ENCODE measurements around the gene ZNF254. TPM values are rescaled to one million over a fixed set of nuclear protein-coding genes. Genes with fewer than 3 reads are reported as not detected.

Gene ZNF254
- total and polyA plus RNA-seq, 9 of the 15 experiments (the other 6 are each of a cell fraction or from before 2014, with no cell fraction given) = 10.7 to 22.1 (median 14.2) TPM

- Histone ChIP-seq H3K4me2 (ENCODE audit: insufficient read depth, low read length) (no peak overlapping the region), H3K27me3 (ENCODE audit: control insufficient read depth in 2 of 2, insufficient read depth in 2 of 2, low read length in 2 of 2) (no peaks in the 10 kb centered on the region), H3K4me1 (replicated peaks in 1 of 2; ENCODE audit: control insufficient read depth in 2 of 2, insufficient read depth in 2 of 2, low read length in 2 of 2) (no peaks in the 10 kb centered on the region), H4K20me1 (replicated peaks; ENCODE audit: control insufficient read depth, insufficient read depth, low read length) (no peaks in the 10 kb centered on the region), H3K4me3 (no peak overlapping the region), H3K9me3 (replicated peaks; ENCODE audit: control insufficient read depth, insufficient read depth, low read depth, low read length) (no peaks in the 10 kb centered on the region; the same call in 1 of the 2 replicates), H3K36me3 (ENCODE audit: control insufficient read depth, insufficient read depth, low read length) (peaks cover 8% of the 10 kb centered on the region; the same call in 1 of the 3 replicates), H2AFZ (ENCODE audit: low read depth, low read length) (no peak overlapping the region), H3K9me1 (ENCODE audit: control insufficient read depth, insufficient read depth, low read length) (no peaks in the 10 kb centered on the region), H3K79me2 (ENCODE audit: control insufficient read depth, insufficient read depth, low read length) (no peaks in the 10 kb centered on the region), H3K27ac (ENCODE audit: extremely low read depth, low read depth, low read length) (no peak overlapping the region), H3K9ac (ENCODE audit: insufficient read depth in 1 of 2, low read depth in 2 of 2, low read length in 2 of 2) (no peak overlapping the region)
- no peak for DNase-seq (ENCODE audit: extremely low read depth in 1 of 4, low spot score in 3 of 4)
- POLR2A ChIA-PET = no interaction called here
- TF ChIP-seq ZBTB26 (CRISPR knock-in tag; IDR thresholded peaks at IDR 0.05) (no peak), ZHX1 (conservative IDR thresholded peaks at IDR 0.05; ENCODE audit: low read length) (no peak), NR0B1 (IDR thresholded peaks at IDR 0.05; ENCODE audit: partially characterized antibody) (no peak), ELF4 (CRISPR knock-in tag; IDR thresholded peaks at IDR 0.05) (no peak), PCBP2 (IDR thresholded peaks at IDR 0.05; ENCODE audit: low read depth, low read length, poor library complexity, severe bottlenecking) (no peak), XRCC4 (IDR thresholded peaks at IDR 0.05; ENCODE audit: extremely low read depth, insufficient read depth, insufficient read length) (no peak), POLR2B (IDR thresholded peaks at IDR 0.05; ENCODE audit: low read depth, partially characterized antibody) (no peak), ZNF696 (CRISPR knock-in tag; conservative IDR thresholded peaks at IDR 0.05) (no peak)
- no peak for ATAC-seq
- in situ Hi-C loops (cut with MboI) (no loop called here), intact Hi-C loops (cut with micrococcal nuclease) (no loop called here)
- no TSS peak for BruUV-seq (replicated peaks)
- CTCF ChIA-PET (ENCODE audit: low intra/inter-chr PET ratio) = no interaction called here
- FAIRE-seq = no peak
These were observed 14.3 kb upstream of the ZNF254 start for GRCh38 chr19:24072720-24073119.

Measured in K562 (cell line).